ES-I3 (cell line): ENCODE results near the gene CCDC188.
"Not testable (repeated sequence)": the region's sequence is repeated elsewhere in the genome, so short reads cannot be mapped to it uniquely, and the experiment has no call there.

Experiments used
- H3K36me3 ChIP-seq: 2 replicates; pipeline ENCODE4 v1.6.1; 2013; ENCODE audit warnings: mild to moderate bottlenecking, low read length, control low read depth, moderate library complexity; ENCODE audit not compliant: insufficient read depth
- H3K4me1 ChIP-seq: 2 replicates; pipeline ENCODE4 v1.6.1; 2013; ENCODE audit warnings: mild to moderate bottlenecking, control low read depth, low read length; ENCODE audit not compliant: insufficient read depth
- H3K9ac ChIP-seq: 2 replicates; pipeline ENCODE4 v1.6.1; 2013; ENCODE audit warnings: low read depth, mild to moderate bottlenecking, low read length, moderate library complexity
- H3K9me3 ChIP-seq: 2 replicates; pipeline ENCODE4 v1.6.1; 2013; ENCODE audit warnings: mild to moderate bottlenecking, low read length, moderate library complexity; ENCODE audit not compliant: control insufficient read depth, insufficient read depth

CCDC188 gene

DNA sequence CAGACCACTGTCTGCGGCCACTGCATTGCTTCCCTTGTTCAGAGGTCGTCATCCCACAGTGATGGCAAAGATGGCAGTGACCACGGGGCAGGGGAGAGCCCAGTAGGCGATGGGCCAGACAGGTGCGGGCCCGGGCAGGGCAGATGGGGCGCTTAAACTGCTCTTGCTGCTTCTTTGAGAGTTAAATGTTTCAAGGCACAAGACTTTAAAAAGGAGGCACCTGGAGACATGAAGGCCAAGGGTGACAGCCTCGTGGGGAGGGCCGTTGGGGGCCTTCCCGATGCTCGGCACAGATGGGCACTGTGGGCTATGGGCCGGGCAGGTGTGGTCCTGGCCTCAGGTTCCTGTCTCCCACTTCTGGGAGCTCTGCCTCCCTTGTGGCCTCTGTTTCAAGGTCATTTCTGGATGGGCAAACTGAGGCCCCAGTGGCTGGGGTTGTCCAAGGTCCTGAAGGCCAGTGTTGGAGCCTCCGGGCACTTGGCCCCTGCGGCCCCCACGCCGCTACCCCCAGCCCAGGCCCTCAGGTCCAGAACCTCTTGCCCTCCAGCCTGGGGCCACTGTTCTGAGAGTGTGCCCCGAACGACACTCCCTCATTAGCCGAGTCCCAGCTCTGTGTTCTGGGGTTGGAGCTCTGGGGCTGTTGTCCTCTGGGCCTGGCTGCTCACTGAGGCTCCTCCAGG lies 16.9 kb upstream of the CCDC188 start:
- Histone ChIP-seq H3K4me1 (no peaks in the 10 kb centered on the region), H3K9ac (no peak overlapping the region), H3K9me3 (no peaks in the 10 kb centered on the region), H3K36me3 (no peaks in the 10 kb centered on the region)

DNA sequence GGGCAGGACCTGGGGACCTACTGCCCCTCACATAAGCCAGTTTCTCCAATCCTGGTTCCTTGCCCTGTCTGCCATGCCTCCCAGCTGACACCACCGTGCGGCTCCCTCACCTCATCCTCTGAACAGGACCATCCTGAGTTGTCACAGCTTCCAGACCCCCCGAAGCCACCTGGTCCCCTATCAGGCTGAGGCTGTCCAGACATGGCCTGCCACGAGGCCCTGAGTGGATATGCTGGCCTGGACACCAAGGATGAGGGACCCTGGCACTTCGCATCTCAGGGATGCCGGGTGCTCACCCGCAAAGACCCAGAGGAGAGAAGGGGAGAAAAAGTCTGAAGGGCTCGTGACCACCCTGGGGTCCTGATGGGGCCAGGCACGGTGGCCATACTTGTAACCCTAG lies 15.8 kb upstream of the CCDC188 start:
- no peaks in the 10 kb centered on the region for H3K36me3 ChIP-seq
- H3K9me3 ChIP-seq: no peaks in the 10 kb centered on the region

DNA sequence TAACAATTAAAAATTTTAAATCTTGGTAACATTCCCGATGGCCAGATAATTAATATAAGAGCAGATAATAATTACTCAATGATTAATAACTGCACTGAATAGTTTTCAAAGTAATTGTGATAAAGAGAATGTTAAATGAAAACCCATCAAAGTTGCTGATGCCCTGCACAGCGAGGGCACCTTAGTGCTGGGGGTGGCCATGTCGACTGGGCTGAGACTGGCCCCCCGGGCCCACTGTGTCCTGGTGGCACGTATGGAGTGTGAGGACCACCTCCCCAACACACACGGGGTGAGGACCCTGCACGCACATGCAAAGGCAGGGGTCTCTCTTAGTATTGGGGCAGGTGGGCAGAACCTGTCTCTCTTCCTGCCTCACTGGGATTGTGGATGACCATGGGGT lies 15.1 kb upstream of the CCDC188 start:
- Histone ChIP-seq H3K36me3 (no peaks in the 10 kb centered on the region), H3K9me3 (no peaks in the 10 kb centered on the region), H3K4me1 (no peaks in the 10 kb centered on the region), H3K9ac (no peak overlapping the region)

More for the DNA sequence above, 15.8 kb upstream of the CCDC188 start:
- H3K4me1 ChIP-seq: no peaks in the 10 kb centered on the region
- no peak overlapping the region for H3K9ac ChIP-seq

DNA sequence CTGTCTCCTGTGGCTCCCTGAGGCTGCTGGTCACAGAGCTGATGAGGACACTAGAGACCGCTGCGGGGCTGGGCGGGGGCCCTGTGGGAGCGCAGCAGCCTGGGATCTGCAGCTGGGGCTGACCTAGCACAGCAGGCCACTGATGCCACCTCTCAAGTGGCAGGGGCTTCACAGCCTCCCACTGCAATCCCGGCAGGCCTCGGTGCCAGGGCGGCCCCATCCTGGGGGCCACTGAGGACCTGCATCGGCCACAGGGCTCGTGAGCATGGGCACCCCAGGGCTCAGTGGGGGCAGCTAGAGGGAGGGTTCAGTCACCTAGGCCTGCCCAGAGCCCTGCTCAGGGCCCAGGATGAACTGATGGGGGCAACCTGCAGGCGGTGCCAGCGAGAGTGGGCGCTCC lies 14.6 kb upstream of the CCDC188 start:
- Histone ChIP-seq H3K9ac (no peak overlapping the region), H3K9me3 (no peaks in the 10 kb centered on the region), H3K36me3 (no peaks in the 10 kb centered on the region), H3K4me1 (no peaks in the 10 kb centered on the region)

DNA sequence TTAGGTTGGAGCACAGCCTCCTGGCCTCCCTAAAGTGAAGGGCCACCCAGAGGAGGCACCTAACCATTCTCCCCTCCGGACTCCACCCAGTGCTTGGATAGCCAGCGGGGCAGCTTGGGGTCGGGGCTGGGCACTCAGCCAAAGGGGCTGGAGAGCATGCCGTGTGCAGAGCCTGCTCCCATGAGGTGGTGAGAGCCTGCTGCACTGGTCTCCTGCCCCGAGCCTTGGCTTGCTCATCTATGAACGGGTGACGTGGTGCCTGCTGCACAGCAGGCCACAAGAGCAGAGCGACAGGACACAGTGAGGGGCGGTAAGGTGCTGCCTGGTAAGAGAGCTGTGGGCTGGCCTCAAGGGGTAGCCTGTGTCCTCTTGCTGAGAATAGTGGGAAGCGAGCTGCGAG lies 14.0 kb upstream of the CCDC188 start:
- H3K4me1 ChIP-seq: no peaks in the 10 kb centered on the region
- H3K36me3 ChIP-seq: no peaks in the 10 kb centered on the region
- no peaks in the 10 kb centered on the region for H3K9me3 ChIP-seq
- no peak overlapping the region for H3K9ac ChIP-seq

DNA sequence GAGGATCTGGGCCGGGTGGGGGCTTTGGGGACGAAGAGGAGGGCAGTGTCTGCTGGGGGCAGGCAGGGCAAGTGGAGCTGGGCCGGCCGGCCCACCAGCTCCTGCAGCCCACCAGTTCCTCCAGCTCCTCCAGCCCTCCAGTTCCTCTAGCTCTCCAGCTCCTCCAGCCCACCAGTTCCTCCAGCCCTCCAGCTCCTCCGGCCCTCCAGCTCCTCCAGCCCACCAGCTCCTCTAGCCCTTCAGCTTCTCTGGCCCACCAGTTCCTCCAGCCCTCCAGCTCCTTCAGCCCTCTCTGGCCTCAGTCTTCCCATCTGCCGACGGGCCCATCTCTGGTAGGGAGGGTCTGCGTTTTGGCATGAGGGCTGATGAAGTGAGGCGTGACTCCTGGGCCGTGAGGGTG lies 9.2 kb upstream of the CCDC188 start:
- Histone ChIP-seq H3K36me3 (no peaks in the 10 kb centered on the region), H3K9me3 (no peaks in the 10 kb centered on the region), H3K4me1 (no peaks in the 10 kb centered on the region), H3K9ac (no peak overlapping the region)

DNA sequence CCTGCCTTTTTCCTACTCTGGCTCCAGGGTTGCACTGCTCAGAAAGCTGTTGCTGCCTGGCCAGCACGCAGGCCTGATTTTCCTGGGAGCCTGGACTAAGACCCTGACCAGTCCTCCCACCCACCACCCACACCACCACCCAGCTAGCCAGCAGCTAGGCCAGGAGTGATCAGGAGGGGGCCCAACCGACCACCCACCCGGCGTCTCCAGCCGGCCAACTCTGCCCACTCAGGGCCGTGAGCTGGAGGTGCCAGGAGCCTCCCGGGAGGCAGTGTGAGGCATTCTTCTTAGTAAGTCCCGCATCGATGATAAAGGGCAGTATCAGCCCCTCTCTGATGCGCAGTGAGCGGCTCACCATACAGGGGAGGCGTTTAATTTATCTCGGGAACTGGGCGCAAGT lies 8.7 kb upstream of the CCDC188 start:
- H3K9ac ChIP-seq: not testable (repeated sequence)

DNA sequence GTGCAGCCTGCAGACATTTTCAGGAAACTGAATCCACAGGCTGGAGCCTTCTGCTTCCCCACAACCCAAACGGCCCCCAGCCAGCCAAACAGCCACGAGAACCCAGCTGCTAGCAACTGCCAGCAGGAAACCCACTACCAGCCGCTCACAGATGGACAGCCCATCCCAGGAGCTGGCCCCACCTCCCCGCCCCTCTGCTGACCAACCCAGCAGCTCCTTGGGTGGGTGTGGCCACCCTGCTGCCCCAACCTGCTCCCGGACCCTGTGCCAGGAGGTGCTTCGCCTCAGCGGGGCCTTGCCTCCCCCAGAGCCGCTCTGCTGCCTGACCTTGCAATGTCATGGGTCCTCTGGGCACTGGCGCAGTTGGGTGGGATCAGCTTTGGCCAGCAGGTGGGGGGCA lies 8.2 kb upstream of the CCDC188 start:
- H3K9me3 ChIP-seq: no peaks in the 10 kb centered on the region
- H3K4me1 ChIP-seq: no peaks in the 10 kb centered on the region
- H3K9ac ChIP-seq: no peak overlapping the region
- no peaks in the 10 kb centered on the region for H3K36me3 ChIP-seq

More for the DNA sequence above, 8.7 kb upstream of the CCDC188 start:
- H3K4me1 ChIP-seq, H3K36me3 ChIP-seq, H3K9me3 ChIP-seq: not testable (repeated sequence)

DNA sequence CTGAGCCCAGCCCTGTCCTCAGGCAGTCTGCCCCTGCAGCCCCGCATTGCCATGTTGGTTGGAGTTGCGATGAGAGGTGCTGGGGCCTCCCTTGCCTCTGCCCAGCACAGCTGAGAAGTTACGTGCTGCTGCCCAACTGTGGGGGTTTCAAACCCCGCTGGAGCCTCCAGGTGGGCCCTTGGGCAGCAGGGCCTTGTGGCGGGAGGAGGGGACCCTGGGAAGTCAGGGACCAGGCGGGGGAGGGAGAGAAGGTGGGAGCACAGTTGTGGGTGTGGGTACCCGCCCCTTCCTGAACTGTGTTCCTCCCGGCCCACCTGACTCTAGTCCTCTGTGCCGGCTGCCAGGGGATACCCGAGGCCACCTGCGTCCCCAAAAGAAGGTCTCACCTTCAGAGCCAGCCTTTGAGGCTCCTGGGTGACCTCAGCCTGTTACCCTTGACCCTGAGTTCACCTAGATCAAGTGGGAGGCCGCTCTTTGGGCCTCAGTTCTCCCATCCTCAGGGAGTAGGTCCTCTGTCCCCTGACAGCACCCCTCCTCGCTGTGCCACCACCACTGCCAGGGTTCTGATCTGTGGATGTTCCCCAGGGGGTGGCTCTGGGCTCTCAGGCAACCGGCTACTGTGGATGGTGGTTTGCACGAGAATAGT lies 7.7 kb upstream of the CCDC188 start:
- H3K4me1 ChIP-seq: no peaks in the 10 kb centered on the region
- H3K9me3 ChIP-seq: no peaks in the 10 kb centered on the region
- H3K36me3 ChIP-seq: no peaks in the 10 kb centered on the region
- H3K9ac ChIP-seq: no peak overlapping the region

DNA sequence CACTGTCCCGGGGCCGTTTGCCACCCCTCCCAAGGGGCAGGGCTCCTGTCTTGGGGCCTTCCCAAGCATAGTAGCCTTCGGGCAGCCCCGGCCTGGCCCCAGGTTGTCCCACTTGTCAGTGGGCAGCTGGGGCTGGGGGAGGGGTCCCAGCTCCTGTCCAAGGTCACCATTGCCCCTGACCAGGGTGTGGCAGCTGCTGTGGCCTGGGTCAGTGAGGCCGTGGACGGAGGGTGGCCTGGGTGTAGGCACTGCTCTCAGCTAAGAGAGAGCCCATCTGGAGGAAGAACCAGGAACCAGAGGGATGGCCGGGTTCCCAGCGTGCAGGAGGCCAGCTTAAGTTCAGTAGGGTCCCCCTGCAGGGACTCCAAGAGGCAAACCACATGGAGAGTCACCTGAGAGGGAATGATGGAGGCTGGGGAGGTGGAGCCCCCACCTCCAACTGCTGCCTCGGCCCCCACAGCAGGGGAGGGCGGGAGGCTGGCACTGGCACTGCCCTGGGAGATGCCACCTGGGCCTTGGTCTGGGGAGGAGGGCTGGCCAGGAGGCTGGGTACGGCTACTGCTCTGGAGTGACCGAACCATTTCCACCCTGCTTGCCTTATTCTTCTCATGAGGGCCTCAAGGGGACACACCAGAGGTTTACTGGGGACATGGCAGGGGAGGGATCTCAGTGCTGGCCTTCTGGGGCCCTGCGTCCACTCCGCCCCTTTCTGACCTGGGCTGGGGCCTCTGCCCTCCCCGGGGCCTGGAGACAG lies 6.8 kb upstream of the CCDC188 start:
- Histone ChIP-seq H3K4me1 (no peaks in the 10 kb centered on the region), H3K9me3 (no peaks in the 10 kb centered on the region), H3K9ac (no peak overlapping the region), H3K36me3 (no peaks in the 10 kb centered on the region)

DNA sequence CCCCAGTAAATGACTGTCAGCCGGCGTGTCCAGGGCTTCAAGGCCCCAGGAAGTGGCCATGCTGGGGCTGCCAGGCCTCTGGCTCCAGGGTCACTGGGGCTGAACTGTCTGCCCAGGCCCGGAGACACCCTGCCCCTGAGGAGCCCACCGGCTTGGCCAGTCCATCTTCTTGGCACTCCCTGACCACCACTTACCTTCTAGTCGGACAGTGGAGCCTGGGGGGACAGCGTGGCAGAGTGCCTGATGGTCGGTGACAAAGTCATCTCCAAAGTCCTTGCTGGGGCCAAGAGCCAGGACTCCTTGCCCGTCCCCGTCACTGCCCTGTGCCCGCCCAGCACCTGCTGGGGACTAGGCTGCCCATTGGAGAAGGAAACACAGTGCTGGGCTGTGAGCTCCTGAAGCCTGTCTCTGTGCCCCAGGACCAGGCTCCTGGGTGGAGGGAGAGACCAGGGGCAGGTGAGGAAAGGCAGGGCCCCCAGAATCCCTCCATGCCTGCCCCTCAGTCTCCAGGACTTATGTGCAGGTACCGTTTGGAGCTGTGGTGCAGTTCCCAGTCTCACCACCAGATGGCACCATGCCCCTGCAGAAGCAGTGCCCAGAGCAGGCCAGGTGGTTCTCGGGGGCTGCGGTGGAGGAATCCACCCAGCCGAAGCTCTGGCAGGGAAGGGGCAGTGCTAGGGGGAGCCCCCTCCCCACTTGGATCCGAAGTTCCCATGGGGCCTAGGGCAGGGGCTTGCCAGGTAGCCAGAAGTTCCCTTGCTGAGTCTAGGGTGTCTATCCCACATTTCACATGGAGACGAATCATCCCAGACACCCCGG lies 6.0 kb upstream of the CCDC188 start:
- H3K9ac ChIP-seq: no peak overlapping the region
- H3K4me1 ChIP-seq: no peaks in the 10 kb centered on the region
- H3K9me3 ChIP-seq: no peaks in the 10 kb centered on the region
- no peaks in the 10 kb centered on the region for H3K36me3 ChIP-seq

DNA sequence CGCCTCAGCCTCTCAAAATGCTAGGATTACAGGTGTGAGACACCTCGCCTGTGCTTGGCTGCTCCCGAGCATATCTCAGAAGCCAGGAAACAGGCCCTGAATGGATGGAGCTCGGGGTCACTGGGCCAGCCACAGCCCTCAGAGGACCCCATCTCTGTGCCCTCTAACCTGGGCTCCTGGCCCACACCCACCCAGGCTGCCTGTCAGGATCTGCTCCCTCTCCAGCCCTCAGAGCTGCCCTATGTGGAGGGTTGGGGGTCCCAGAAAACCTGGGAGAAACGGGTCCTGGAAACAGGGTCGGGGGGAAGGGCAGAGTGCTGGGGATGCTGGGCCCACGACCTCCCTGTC lies 5.2 kb upstream of the CCDC188 start:
- H3K4me1 ChIP-seq: no peaks in the 10 kb centered on the region
- no peaks in the 10 kb centered on the region for H3K36me3 ChIP-seq
- H3K9me3 ChIP-seq: no peaks in the 10 kb centered on the region
- H3K9ac ChIP-seq: no peak overlapping the region

DNA sequence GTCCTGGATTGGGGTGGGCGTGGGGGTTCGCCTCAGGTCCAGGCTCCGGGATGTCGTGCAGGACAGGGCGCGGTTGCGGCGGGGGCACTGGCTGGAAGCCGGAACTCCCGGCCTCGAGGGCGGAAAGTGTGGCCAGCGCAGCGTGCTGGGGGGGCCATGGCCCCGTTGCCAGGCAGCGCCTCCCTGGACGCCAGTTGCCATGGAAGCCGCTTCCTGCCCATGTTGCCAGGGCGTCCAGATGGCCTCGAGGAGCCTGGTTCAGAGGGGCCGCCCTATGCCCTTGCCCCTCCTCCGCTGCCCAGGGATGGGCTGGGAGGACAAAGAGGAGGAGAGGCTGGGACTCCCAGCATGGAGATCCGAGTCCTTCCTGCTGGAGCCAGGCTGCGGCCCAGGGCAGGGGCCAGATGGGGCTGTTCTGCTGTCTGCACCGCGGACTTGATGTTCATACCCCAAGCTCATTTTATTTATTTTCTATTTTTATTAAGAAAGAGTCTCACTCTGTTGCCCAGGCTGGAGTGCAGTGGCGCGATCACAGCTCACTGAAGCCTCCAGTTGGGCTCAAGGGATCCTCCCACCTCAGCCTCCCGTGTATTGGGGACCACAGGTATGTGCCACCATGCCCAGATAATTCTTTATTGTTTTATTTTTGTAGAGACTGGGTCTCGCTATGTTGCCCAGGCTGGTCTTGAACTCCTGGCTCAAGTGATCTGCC lies 4.6 kb upstream of the CCDC188 start:
- no peaks in the 10 kb centered on the region for H3K4me1 ChIP-seq
- no peaks in the 10 kb centered on the region for H3K36me3 ChIP-seq
- H3K9ac ChIP-seq: no peak overlapping the region
- no peaks in the 10 kb centered on the region for H3K9me3 ChIP-seq

DNA sequence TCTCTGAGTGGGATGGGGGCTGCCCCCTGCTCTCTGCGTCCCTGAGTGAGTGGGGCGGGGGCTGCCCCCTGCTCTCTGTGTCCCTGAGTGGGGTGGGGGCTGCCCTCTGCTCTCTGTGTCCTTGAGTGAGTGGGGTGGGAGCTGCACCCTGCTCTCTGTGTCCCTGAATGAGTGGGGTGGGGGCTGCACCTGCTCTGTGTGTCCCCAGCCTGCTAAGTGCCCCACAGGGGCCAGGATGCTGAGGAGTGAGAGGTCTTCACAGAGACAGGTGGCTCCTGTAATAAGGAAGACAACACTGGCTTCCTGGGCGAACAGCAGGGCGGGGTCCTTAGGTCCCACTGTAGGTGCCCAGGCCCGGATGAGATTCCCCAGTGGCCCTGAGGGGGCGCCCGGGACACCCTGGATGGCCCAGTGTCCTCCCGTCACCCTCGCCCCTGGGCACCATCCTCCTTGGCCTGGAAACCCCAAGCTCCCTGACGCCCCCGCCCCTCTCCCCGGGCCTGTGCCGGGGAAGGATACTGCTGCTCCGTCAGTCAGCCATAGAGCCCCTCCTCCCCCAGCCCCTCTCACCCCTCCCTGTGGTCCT lies 3.8 kb upstream of the CCDC188 start:
- Histone ChIP-seq H3K9ac (no peak overlapping the region), H3K9me3 (no peaks in the 10 kb centered on the region), H3K36me3 (no peaks in the 10 kb centered on the region), H3K4me1 (no peaks in the 10 kb centered on the region)
